NCI-H524 (cell line): ENCODE data around the gene RAB10.
"Not testable (repeated sequence)": the region's sequence is repeated elsewhere in the genome, so short reads cannot be mapped to it uniquely, and the experiment has no call there.

Experiments
- DNase-seq, 2 experiments: peaks; one replicate each; lab custom pipeline; 2025; lab: John Stamatoyannopoulos, UW

RAB10 gene

DNA sequence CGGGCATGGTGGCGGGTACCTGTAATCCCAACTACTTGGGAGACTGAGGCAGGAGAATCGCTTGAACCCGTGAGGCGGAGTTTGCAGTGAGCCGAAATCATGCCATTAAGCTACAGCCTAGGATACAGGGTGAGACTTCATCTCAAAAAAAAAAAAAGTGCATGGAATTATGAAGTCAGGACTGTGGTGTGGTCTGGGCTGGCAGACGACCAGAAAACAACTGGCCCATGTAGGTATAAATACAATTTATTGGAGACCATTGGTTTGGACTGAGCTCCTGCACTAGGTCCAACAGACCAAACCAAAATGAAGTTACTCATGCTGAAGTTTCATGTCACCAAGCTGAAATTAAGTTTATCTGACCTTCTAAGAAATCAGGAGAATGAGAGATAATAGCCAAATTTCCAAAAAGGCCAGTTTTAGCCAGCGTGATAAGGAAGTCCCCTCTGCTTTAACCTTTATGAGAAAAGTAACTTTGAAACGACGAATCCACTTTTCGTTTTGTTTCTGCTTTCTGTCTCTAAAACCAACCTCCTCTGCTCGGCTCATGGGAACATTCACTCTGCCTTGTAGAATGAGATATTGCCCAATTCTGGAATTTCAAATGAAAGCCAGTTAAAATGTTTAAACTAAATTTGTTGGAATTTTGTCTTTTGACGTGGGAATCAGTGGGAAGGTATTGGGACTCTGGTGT is 17.7 kb upstream of the RAB10 start:
- DNase-seq = no peak

DNA sequence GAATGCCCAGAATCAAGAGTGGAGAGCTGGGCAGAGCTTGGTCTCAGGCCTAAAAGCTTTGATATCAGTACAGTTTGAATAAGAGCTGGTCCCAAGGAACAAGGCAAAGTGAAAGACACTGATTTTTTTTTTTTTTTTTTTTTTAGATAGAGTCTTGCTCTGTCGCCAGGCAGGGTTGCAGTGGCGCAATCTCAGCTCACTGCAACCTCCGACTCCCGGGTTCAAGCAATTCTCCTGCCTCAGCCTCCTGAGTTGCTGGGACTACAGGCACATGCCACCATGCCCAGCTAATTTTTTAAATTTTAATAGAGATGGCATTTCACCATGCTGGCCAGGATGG is 17.2 kb upstream of the RAB10 start:
- DNase-seq = not testable (repeated sequence)

DNA sequence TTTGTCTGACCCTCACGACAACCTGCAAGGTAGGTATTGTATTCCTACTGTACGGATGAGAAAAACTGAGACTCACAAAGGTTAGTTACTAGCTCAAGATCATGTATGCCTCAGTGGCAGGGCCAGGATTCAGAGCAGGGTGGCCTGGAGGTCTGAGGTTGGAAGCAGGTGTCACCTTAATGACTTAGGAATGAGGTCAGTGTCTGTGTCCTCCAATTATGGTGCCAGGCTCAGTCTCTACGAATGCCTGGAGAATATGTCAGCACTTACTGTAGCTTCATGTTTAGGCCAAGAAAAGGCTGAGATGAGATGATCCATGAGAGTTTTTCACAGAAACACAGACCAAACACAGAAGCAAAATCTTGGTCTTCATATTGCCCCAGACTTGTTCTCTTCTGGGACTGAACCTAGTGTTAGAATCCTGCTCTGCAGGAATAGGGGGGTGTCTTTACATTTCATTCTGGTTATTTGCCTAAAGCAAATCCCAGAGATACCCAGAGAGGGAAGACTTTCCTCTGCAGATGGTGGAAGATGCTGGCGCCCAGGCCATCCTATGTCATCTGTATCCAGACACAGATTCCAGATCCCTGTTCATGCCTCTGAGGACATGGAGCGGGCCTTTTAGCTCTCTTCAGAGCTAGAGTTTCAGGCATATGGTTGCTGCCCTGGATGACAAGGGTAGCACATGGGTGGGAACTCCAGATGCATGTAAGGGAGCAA is 16.3 kb upstream of the RAB10 start:
- DNase-seq = no peak

DNA sequence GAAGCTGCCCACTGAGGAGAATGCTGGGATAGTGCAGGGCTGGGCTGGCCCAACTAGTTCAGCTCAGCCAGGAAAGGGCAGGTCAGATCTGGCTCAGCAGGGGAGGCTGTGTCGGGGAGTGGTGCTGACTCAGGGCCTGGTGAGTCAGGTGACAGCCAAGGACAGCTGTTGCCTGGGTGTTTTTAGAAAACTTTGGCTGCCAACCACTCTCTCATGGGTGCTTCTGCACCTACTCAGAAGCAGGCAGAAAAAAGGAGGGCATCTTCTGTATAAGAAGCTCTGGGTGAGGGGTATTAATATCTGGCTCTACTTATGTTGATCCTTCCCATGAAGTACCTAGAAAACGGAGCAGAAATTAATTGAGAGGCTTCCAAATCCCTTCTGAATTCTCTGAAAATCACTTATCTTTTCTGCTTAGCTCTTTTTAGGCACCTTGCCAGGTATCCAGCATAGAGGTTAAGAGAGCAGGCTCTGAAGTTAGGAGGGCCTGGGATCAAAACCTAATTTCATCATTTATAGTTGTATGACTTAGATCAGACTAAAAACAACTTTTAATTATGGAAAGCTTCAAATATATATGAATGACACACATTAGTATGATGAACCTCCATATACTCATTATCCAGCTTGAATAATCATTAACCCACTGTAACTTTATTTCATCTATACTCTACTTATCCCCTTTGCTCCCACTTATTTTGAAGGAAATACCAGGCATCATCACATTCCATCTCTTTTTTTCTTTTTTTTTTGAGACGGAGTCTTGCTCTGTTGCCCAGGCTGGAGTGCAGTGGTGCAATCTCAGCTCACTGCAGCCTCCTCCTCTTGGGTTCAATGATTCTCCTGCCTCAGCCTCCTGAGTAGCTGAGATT is 15.5 kb upstream of the RAB10 start:
- DNase-seq = peak; percentile 49 to 73

DNA sequence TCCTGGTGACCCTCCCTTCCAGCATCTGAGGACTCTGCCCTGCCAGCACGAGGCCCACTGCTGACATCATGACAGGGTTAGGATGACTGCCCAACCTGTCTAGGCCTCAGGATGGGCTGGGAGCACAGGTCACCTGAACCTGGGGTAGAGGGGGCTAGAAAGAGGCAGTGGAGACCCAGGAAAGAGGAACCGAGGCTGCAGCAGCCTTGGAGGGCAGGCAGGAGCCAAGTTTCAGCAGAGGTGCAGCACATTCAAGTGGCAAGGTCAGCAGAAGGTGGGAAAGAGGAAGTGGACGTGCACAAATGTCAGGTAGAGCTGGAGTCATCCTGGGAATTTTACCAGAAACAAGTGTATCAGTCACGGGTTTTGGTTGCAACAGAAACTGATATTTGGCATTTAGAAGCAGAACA is 13.6 kb upstream of the RAB10 start:
- no peak for DNase-seq

DNA sequence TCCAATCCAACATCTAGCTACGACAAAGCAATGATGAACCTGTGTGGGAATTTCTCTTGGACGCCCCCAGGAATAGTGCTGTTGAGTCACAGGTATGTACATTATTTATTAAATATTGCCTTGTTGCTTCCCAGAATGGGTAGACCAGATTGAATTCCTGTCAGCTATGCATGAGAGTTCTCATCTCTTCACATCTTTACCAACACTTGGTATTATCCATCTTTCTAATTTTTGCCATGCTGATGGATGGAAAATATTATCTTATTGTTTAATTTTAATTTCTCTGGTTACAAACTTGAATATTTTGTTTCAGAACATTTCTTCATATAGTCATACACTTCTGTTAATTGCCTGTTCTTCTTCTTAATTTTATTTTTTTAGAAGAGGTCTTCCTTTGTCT is 9.6 kb upstream of the RAB10 start:
- no peak for DNase-seq

DNA sequence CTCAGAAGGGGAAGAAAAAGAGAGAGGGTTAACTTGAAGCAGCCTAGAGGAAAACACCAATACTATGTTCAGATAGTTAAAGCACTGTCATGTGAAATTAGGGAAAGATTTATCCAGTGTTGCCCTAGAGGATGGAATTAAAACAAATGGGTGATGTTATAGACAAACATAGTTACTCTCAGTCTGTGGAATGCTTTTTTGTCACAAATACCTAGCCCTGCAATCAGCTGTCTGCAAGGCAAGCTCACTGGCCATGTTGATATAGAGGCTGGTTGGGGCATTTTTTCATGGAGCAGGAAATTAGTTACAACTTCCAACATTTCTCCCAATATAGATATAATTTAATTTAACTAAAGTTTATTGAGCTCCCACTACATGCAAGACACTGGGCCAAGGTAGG is 8.4 kb upstream of the RAB10 start:
- DNase-seq = no peak

DNA sequence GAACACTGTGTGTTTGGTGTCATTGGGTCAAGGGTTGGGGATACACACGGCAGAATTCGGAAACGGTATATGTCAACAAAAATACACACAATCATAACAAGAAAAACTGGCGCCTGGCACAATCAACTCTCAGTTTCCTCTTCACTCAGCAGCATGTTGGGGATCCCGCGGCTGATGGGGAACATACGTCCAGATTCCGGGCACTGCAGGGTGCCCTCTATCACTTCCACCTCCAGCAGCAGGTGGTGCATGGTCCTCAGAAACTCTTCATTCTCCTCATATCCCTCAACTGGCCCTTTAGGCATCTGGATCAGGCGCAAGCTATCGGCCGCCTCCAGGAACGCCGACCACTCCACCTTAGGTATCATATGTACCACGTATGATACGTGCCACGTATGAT is 5.8 kb upstream of the RAB10 start:
- not testable (repeated sequence) for DNase-seq

DNA sequence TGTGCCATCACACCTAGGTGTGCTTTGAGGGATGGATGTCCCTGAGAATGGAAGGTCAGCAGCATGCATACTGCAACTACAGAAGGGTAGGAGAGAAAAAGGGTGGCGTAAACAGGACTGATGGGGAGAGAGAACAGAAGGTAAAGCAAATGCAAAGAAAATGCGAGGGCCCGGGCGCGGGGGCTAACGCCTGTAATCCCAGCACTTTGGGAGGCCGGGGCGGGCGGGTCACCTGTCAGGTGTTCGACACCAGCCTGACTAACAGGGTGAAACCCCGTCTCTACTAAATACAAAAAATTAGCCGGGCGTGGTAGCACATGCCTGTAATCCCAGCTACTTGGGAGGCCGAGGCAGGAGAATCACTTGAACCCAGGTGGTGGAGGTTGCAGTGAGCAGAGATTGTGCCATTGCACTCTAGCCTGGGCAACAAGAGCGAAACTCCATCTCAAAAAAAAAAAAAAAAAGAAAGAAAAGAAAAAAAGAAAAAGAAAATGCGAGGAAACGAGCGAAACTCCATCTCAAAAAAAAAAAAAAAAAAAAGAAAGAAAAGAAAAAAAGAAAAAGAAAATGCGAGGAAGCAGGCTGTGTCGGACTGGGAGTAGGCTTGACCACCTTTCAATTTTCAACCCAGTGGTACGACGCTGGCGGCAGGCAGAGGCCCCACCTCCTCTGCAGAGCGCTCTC is 1.2 kb upstream of the RAB10 start:
- DNase-seq = not testable (repeated sequence)

DNA sequence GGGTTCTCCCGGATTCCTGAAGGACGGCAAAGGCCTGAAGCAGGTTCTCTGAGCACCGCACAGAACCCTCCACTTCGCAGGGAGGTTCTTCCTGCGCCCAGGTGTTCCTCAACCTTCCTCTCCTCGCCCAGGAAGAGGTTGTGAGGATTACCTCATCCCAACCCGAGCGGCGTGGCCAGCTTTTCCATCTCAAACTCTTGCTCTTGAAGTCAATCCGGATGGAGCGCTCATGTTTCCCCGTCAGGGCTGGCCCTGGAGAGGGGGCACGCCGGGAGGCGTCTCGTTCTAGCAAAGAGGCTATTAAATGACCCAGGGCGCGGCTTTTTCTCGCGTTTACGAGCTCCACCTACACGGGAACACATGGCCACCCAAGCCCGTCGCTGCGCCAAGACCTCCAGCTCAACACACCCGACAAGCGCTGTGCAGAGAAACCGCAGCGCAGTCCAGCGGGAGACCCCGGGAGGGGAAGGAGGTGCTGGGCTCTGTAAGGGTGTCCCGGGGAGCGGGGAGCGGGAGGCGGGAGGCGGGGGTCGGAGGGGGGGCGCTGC is 540 bp upstream of the RAB10 start:
- DNase-seq = peak; percentile 94

DNA sequence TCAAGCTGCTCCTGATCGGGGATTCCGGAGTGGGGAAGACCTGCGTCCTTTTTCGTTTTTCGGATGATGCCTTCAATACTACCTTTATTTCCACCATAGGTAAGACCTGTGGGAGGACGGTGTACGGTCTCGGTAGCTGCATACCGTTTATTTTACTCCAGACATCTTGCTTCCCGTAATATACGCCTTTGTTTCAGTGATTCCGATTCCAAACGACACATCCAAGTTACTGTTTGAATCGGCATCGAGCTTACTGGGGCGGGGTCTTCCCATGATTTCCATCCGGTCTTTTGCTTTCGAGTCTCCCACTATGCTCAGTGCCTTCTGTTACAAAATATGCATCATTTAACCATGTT is 731 bp downstream of the RAB10 start:
- peak in 1 of 2 experiments; percentile 55 for DNase-seq

DNA sequence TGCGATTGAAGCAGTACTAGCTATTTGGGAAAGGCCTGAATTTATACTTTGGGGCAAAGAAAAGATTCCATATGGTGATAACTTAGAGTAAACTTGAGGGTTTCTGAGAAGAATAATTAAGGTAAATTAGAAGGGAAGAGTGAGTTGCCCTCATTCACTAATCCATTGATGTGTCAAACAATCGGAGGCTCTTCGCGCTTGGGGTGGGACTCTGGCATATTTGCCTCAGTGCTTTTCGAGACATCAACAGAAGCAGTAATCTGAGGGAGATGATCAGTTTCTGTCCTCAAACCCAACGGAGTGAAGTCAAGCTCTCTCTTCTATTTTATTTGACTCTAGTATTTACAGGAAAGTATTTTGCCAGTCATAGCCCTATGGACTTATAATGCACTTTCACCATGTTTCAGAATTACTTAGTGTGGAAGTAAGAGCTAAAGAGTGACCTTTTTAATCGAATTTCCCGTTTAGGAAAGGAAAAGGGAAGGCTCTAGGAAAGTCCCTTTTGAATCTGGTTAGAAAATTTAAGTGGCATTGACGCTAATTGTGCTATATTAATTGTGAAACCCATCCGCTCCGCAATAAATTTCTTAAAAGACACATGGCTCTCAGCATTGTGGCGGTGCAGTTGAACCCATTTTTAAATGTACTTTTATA is 1.3 kb downstream of the RAB10 start:
- DNase-seq = peak in 1 of 2 experiments; percentile 27

DNA sequence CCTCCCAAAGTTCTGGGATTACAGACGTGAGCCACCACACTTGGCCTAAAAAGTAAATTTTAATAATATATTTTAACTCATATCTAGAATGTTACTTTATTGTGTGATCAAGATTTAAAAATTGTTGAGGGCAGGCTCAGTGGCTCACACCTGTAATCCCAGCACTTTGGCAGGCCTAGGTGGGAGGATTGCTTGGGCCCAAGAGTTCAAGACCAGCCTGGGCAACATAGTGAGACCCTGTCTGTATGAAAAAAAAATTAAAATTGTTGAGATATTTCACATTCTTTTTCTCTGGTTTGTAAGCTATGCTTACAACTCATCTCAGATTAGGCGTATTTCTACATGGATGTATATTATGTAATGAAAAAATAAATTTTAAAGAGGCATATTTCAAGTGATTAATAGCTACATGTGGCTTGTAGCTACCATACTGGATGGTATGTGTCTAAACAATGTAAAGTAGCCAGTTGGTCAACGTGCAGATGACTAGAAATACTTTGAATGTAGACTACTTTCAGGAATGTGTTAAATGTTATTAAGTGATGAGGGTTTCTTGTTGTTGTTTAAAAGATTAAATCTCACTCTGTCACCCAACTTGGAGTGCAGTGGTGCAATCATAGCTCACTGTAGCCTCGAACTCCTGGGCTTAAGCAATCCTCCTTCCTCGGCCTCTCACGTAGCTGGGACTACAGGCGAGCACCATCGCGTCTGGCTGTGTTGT is 5.9 kb downstream of the RAB10 start:
- DNase-seq = no peak

DNA sequence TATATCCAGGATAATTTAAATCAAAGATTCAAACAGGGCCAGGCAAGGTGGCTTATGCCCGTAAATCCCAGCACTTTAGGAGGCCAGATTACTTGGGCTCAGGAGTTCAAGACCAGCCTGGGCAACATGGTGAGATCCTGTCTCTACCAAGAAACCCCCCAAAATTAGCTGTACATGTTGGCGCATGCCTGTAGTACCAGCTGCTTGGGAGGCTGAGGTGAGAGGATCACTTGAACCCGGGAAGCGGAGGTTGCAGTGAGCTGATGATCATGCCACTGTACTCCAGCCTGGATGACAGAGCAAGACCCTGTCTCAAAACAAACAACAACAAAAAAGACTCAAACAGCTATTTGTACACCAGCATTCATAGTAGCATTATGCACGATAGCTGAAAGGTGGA is 9.2 kb downstream of the RAB10 start:
- no peak for DNase-seq

DNA sequence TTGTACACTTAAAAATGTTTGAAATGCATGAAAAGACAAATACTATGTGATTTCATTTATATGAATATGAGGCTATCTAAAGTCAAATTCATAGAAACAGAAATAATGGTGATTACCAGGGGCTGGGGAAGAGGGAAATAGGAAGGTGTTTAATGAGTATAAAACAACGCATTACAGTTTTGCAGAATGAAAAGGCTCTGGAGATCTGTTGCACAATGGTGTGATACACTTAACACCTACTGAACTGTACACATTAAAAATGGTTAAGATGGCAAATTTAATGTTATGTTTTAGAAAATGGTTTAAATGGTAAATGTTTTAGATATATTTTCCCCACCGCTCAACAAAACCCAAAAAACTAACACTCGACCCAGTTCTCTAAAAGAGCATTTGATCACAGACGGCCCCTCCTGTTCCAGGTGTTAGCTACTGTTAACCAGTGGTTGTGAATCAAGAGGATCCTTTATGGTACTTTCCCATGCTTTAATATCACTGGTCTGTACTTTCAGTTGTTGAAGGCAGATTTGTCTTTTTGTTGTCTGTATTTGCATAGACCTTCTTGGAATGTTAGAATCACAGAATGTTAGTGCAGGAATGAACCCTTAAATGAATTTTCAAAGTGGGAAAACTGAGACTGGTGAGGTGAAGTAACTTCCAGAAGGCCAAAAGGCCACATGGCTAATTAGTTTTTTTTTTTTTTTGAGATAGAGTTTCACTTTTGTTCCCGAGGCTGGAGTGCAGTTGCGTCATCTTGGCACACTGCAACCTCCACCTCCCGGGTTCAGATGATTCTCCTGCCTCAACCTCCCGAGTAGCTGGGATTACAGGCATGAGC is 10.2 kb downstream of the RAB10 start:
- DNase-seq = no peak

DNA sequence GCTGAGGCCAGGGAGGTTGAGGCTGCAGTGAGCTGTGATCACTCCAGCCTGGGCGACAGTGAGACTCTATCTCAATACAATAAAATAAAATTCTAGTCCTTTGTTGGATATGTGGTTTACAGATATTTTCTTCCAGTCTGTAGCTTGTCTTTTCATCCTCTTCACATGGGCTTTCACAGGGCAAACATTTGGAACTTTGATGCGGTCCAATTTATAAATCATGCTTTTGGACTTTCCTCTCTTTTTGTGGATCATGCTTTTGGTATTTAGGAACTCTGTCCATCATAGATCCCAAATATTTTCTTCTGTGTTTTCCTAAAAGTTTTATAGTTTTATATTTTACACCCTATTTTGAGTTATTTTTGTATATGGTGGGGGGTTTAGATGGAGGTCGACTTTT is 14.9 kb downstream of the RAB10 start:
- no peak for DNase-seq

DNA sequence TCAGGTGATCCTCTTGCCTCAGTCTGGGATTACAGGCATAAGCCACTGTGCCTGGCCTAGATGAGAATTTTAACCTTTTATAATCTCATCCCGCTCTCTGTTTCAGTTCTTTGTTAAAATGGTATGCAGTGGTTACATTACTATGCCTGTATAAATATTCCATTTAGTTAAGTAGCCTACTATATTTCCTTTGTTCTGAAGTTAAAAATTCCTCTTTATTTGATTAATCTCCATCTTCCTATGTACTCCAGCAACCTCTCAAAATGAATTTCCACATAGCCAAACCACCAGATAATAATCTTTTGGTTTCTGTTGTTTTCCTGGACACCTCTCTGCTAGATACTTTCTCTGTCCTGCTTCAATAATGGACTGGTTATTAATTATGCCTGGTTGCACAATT is 15.8 kb downstream of the RAB10 start:
- DNase-seq = no peak

DNA sequence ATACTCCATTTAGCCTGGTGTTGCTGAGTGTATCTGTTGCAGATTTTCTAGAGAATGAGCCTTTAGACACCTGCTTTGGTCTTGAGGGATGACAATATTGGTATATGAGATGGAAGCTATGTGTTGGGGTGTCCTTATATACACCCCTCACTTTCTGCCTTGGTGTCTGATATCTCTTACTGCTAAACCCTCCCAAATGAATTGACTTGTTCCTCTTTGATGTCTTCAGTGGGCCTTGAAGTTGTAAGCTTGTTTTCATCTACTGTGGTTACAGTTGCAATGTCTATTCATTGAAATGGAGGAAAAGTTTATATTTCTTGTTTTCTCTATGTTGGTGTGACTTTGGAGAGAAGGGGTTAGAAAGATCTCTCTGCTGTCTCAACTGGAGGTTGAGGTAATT is 18.9 kb downstream of the RAB10 start:
- no peak for DNase-seq

DNA sequence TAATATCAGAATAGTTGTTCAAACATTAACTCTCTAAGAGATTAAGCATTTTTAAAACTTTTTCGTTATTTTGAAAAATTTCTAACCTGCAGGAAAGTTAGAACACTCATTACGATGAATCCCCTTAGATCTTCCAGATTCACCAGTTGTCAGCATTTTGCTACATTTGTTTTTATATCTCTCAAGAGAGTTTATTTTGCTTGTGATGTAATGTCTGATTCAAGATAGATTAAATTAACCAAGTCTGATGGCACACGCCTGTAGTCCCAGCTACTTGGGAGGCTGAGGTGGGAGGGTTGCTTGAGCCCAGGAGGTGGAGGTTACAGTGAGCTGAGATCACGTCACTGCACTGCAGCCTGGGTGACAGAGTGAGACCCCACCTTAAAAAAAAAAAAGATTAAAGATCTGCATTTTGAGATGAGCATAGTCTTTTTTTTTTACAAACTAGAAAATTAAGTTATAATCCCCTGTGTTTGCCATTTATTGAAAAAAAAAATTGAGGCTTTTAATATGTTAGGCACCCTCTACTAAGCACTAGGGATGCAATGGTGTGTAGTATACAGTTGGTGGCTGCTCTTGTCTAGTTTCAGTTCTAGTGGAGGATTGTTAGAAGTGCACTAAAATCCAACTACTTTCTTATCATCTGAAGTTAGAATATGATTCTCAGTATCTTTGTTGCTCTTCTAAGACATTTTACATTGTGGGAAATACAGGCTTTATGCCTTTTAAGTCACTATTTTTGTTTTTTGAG is 20.9 kb downstream of the RAB10 start:
- no peak for DNase-seq
